T-helper 2 cell treated with Interferon-gamma antibody and Interleukin-4, amounts not matched to agents 100 ng/mL and 5 ng/mL, for 36 hours (primary cell): ENCODE data around the gene ESPN. TPM values are rescaled to one million over a fixed set of nuclear protein-coding genes. Genes with fewer than 3 reads are reported as not detected.
"Not testable (repeated sequence)": the region's sequence is repeated elsewhere in the genome, so short reads cannot be mapped to it uniquely, and the experiment has no call there.

Experiments
- intact Hi-C: fragments of 100-400 bp; cut with micrococcal nuclease; formaldehyde crosslinking; loops from one replicate; pipeline ENCODE4 v1.15.1; 2023
- total RNA-seq: library from RNA; stranded (reverse); gene quantifications from 2 replicates; pipeline ENCODE4 v1.2.3, GENCODE V29; 2022

ESPN gene
- total RNA-seq, 1 donor from 2014 or later = 1.1 TPM

- intact Hi-C loops = no loop called here
Measured at GRCh38 chr1:6426972-6427350, 2.4 kb downstream of the ESPN start.

GRCh38 chr1:6427441-6428390, 3.1 kb downstream of the ESPN start:
- intact Hi-C loops = no loop called here

GRCh38 chr1:6428453-6428852, 3.9 kb downstream of the ESPN start:
- intact Hi-C loops = not testable (repeated sequence)

GRCh38 chr1:6429660-6430411, 5.3 kb downstream of the ESPN start:
- intact Hi-C loops = not testable (repeated sequence)

GRCh38 chr1:6431645-6432579, 7.3 kb downstream of the ESPN start:
- intact Hi-C loops = not testable (repeated sequence)

GRCh38 chr1:6434186-6434585, 9.6 kb downstream of the ESPN start:
- intact Hi-C loops = no loop called here

- intact Hi-C loops = no loop called here
Measured at GRCh38 chr1:6435129-6435528, 10.6 kb downstream of the ESPN start.

GRCh38 chr1:6435547-6435946, 11.0 kb downstream of the ESPN start:
- intact Hi-C loops = no loop called here

GRCh38 chr1:6436277-6436676, 11.7 kb downstream of the ESPN start:
- intact Hi-C loops = not testable (repeated sequence)

GRCh38 chr1:6437012-6437700, 12.6 kb downstream of the ESPN start:
- intact Hi-C loops = not testable (repeated sequence)

- intact Hi-C loops = loop anchor here (1.0 to 2.0 kb wide), 2 partner anchors 15 to 192 kb away; no protein-coding TSS in a partner anchor
Measured at GRCh38 chr1:6438047-6438525, 13.5 kb downstream of the ESPN start.

GRCh38 chr1:6440198-6441126, 15.9 kb downstream of the ESPN start:
- intact Hi-C loops = loop anchor here (2.0 kb wide), 1 partner anchor 26 kb away; the partner anchor contains the start of gene TNFRSF25

GRCh38 chr1:6441586-6441985, 17.0 kb downstream of the ESPN start:
- intact Hi-C loops = loop anchor here (2.0 kb wide), 1 partner anchor 25 kb away; the partner anchor contains the start of gene TNFRSF25

- intact Hi-C loops = no loop called here
Measured at GRCh38 chr1:6443339-6444115, 19.0 kb downstream of the ESPN start.

- intact Hi-C loops = no loop called here
Measured at GRCh38 chr1:6444377-6444776, 19.8 kb downstream of the ESPN start.

GRCh38 chr1:6445062-6445763, 20.6 kb downstream of the ESPN start:
- intact Hi-C loops = loop anchor here (1.0 kb wide), 2 partner anchors 19 to 30 kb away; no protein-coding TSS in a partner anchor

GRCh38 chr1:6445929-6446328, 21.4 kb downstream of the ESPN start:
- intact Hi-C loops = loop anchor here (1.0 kb wide), 2 partner anchors 18 to 29 kb away; no protein-coding TSS in a partner anchor

- intact Hi-C loops = no loop called here
Measured at GRCh38 chr1:6446665-6447015, 22.1 kb downstream of the ESPN start.
